GM18502 (cell line): Measurements from ENCODE around the gene CREB5.
"Not testable (repeated sequence)": the region's sequence is repeated elsewhere in the genome, so short reads cannot be mapped to it uniquely, and the experiment has no call there.

Experiments used
- ATAC-seq: cut with Tn5 transposase; IDR thresholded peaks from one replicate; pipeline ENCODE4 v1.9.1; 2021; ENCODE audit warnings: mild to moderate bottlenecking; ENCODE audit not compliant: unreplicated experiment, poor library complexity

Gene CREB5, protein sequence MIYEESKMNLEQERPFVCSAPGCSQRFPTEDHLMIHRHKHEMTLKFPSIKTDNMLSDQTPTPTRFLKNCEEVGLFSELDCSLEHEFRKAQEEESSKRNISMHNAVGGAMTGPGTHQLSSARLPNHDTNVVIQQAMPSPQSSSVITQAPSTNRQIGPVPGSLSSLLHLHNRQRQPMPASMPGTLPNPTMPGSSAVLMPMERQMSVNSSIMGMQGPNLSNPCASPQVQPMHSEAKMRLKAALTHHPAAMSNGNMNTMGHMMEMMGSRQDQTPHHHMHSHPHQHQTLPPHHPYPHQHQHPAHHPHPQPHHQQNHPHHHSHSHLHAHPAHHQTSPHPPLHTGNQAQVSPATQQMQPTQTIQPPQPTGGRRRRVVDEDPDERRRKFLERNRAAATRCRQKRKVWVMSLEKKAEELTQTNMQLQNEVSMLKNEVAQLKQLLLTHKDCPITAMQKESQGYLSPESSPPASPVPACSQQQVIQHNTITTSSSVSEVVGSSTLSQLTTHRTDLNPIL

DNA sequence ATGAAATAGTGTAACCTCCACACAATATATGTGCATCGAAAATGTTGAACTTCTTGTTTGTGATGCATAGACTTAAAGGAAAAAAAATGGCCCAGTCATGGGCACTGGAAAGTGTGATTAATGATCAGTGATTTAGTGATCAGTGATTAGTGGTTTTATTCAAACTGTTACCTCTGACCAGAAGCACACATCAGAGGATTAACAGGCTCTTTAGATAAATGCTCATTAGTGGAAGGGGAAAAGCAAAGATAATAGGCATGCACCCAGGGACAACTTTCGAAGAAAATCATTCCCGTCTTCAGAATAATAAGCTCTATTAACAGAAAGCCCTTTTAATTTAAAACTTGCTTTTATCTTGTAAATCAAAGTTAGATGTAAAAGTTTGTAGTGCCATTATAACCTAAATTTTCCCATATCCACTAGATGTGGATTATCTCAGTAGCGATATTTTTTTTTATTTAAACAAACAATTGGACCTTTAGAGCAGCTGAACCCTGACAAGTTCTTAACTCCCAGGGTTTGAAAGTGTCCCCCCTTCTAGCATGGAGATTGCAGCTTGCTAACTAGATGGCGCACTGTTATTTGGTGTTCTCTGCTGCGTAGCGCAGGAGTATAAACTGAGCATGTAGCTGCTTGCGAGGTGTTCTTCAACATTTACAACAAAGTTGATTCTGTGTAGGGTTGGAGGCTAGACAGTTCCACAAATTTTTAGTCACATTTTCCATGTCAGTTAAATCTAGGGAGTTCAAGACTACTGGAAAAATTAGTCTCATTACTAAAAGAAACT lies at the start of gene CREB5:
CREB5 (plus strand) TSS at position 643 of the 787 bp plus-strand sequence. CDS start 397 bp downstream, outside the sequence.
- ATAC-seq, result no peak

DNA sequence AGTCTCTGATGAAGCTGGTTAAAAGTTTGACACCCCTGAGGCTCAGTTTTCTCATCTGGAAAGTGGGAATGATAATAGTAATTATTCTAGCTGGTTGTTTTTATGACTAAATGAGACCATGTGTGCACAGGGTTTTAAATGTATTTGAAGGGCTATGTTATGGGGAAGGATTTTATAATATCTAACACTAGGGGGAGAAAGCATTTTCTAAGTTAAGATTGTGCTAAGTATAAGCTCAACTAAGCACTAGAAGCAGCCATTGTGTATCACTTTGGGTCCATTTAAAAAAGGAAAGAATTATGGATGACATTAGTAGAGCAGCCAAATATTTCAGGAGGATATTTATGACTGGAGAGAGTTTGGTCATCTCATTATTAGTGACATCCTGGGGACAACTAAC lies 49.5 kb upstream of the CREB5 start:
- ATAC-seq, result no peak

DNA sequence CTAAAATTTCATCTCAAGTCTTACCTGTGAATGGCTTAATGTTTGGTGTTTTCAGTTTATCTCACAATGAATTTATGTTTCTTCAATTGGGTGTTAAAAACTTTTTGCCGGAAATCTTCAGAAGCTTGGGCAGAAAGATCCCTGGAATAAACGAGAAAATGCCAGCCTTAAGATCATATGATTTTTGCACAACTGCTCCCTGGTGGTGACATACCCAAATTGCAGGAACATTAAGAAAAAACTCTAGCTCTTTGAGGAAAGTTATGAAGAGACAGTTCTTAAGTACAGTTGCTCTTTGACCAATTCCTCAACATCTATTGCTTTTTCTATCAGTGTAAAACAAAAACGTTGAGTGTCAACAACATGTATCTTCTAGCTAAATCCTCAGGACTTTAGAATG lies 48.2 kb upstream of the CREB5 start:
- ATAC-seq, result no peak

DNA sequence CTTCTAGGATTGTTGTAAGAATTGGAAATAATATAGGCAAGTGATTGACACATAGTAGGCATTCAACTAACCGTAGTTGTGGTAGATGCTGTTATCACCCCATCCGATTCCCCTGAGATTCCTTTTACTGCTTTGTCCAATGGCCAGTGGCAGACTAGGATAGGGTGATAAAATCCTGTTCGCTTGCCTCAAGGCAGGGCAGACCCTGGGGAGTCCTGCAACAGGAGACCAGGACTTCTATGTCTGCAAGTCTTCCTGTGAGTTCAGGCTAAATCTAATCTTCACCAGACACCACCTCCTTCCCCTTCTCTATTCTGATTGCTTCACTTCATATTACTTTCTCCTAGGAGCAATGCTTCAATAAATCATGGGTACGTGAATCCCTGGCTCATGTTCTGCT lies 42.8 kb upstream of the CREB5 start:
- no peak for ATAC-seq

DNA sequence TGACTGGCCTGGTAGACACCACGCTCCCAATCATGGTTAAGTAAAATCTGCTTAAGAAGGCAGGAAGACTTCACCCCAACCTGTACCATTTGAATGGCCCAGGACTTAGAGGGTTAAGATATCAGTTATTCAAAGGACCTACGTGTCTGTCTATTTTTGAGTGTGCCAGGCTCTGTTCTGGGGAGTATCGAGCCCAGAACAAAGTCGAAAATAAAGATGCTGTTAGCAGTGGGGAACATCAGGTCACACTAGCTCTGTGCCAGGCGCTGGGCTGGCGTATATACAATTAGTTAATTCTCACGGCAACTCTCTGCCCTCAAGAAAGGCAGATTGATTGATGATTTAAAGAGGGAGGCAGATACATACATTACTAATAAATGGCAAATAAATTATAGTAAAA lies 40.5 kb upstream of the CREB5 start:
- ATAC-seq, result no peak

DNA sequence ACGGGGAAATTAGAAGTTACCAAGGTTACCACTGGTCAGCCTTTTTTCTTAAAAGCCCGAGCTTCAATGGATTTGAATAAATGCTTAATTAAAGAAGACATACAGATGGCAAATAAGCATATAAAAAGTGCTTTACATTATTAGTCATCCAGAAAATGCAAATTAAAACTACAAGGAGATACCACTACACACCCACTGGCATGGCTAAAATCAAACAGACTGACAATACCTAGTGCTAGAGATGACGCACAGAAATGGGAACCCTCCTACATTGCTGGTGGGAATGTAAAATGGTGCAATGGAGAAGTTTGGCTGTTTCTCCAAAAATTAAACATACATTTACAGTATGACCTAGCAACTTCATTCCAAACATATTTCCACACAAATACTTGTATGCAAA lies 38.3 kb upstream of the CREB5 start:
- ATAC-seq, result no peak

DNA sequence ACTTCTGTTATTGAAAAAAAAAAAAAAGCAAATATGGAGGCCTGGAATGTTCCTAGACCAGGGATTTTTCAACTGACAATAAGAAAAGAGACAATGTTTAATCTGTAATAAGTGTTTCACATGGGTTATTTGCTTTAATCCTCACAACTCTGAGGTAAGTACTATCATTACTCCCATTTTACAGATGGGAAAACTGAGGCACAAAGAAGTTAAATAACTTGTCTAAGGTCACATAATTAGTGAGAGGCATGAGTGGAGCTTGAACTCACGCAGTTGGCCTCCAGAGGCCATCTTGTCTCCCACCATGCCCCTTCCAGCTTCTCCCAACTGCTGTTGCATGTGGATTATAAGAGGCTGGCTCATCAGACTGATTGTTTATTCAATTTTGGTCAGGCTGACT lies 36.6 kb upstream of the CREB5 start:
- no peak for ATAC-seq

DNA sequence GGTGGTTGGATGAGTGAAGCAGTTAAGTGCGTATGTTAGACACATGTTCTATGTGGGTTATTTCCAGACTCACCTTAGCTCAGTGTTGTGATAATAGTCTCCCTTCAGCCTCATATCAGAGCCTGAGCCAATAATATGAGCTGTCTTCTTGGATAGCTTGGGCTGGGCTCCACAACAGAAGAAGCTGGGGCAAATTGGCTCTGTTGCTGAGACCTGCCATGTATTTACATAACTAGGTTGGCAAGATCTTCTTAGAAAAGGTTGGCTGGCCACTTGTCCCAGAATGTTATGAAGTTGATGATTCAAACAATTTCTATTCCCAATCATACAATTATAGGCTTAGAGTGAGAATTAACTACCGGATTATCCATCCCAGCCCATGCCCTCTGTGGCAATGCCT lies 35.7 kb upstream of the CREB5 start:
- ATAC-seq, result no peak

DNA sequence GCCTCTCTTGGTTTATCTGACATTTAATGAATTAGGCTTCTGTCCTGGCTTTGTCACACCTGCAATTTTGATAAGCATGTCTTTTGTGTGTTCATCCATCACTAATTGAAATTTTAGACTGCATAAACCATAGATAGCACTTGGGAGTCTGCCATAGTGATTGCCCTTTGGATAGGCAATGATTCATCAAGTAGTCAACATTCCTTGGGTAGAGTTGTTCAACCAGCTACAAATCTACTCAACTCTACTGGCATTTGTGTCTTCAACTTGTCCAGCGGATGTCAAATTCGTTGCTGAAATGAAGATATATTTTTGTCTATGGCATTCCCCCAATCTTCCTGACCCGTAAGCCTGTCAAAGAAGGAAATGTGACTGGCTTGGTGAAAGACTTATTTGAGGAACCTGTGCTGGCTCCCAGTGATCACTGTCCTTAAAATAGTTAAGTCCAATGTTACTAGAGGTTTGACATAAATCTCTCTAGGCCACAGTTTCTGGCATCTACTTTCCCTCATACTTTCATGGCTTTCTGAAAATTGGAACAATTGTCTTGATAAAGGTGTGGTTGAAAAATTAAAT lies 33.7 kb upstream of the CREB5 start:
- no peak for ATAC-seq

DNA sequence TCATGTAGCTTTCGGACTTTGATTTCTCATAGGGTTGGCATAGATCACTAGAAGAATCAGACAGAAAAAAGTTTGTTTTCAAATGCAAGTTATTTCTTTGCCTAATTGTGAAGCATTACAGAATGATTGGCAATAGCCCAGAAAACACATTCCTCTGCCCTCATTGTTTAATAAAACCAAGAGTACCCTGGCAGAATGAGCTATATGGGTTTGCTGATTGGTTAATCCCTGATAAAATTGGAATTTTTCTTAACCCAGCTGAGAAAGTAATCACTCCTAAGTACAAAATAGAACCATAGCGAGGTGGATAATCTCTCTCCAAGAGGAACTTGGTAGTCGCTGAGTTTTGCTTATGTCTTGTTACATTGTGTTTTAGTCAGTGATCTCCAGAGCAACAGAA lies 30.9 kb upstream of the CREB5 start:
- no peak for ATAC-seq

DNA sequence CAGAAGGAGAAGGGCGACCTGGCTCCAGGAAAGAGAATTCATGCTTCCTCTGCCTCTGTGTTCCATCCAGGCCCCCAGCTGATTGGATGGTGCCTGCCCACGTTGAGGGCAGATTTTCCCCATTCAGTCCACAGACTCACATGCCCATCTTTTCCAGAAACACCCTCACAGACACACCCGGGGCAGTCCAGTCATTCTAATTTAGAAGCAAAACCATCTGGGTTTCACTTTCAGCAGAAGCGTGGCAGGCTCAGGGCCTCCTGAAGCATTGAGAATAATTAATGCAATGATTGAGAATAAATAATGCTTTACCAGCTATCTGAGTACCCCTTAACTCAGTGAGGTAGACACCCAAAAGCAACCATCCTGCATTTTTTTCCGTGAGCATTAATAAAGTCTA lies 30.2 kb upstream of the CREB5 start:
- no peak for ATAC-seq

DNA sequence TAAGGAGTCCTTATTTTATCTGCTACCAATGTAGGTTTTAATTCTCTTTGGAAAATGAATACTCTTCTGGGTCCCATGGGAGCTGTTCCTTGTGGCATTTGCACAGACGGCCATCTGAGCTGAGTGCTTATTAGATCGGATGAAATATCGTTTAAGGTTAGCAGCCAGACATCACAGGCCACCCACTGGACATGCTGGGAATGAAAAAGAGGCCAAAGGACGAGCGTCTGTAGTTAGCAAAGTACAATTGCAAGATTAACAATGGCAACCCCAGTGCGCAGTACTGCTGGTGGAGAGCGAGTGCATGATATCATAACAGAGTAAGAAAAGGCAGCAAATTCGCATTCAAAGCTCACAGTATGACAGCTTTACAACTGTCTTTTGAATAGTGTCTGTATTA lies 28.3 kb upstream of the CREB5 start:
- no peak for ATAC-seq

DNA sequence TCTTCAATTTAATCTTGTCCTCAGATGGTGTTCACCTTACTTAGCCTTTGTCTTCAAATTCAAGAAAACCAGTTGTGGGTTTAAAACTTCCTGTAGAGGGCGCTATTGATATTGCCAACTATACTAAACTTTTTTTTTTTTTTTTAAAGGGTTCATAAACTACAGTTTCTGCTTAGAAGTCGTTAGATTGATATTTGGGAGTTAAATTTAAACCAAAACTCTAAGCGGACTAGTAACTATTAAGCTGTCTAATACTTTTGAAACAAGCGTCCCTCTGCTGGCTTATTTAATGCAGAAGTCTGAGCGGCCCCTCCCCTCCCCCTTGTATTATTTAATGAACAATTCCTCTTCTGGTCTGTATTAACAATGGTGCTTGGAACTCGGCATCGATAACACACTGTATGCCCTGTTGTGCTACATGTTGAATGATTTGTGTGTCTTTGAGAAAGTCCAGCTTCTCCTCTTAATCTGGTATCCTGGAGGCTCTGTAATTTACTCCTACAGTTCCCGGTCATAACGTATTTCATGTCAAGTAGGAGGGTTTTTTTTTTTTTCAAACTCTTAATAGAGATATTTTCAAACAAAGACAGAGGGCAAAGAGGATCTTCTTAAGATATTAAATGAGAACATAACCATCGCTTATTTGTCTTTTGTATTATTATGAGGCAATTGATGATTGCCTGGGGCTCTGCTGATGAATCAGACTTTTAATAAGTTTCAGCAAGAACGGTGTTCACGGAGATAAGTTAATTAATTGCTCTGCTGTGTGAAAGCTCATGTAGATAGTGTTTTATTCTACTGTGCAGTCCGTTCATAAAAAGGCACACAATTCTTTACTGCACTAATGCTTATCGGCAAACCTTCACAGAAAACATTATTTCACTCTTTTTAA lies 22.6 kb upstream of the CREB5 start:
- no peak for ATAC-seq

DNA sequence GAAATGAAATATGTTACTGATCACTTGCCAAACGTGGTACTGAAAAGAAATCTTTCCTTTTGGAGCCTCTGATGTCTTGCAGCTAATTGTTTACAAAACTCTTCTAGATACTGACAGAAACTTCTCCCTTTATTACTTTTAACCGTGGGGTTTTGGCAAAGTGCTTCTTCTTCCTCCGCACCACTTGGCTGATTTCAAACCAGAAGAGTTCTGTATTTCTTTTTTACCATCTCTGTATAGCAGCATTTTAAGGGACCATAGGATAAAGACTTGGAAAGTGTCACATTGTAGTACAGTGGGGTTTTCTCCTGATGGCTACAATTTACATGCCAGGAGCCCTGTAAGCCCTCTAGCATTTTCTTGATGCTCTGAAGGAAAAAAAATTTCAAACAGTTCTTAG lies 21.9 kb upstream of the CREB5 start:
- no peak for ATAC-seq

DNA sequence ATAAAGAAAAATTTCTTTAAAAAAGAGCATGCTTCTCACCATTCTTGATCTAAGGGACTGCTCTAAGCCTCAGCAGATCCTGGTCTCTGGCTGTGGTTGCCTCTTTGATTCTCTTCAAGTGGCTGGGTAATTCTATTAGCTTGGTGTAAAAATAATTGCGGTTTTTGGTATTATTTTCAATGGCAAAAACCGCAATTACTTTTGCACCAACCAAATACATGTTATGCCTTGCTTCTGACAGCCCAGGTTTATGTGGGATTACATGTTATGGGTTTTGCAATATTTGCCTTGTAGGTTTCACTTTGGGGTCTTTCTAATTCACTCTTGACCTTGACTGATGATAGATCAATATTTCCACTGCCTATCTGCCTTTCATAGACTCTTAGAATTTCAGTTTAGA lies 20.0 kb upstream of the CREB5 start:
- no peak for ATAC-seq

DNA sequence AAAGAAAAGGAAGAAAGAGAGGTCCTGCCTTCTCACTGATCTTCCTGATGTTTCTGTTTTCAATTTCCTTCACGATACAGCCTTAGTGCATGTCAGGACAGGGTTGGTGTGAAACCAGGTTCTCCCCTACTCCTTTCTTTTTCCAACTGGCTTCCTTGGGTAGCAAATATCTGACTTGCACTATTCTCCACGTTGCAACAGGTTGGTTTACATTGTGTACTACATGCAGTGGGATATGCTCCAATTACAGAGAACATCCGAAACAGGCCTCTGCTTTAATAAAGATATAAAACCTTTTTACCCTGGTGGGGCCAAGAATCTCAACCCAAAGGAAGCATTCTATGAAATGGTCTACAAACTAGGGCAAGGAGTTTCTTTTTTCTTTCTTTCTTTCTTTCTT lies 16.9 kb upstream of the CREB5 start:
- ATAC-seq, result no peak

DNA sequence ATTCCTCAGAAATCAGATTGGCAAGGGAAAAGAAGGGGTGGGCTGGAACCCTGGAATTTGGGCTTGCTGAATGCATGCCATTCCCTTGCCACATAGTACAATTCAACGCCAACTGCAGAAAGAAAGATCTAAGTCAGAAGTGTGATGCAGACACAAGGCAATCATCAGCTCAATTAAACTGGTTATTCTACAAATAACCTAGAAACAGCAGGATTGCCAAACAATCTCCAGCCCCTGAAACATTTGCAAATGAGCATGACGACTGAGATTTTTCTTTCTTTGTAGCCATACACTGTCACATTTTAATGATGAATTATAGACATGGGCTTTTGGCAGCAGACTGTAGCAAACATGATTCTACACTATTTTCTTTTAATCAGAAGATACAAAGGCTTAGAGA lies 16.5 kb upstream of the CREB5 start:
- no peak for ATAC-seq

DNA sequence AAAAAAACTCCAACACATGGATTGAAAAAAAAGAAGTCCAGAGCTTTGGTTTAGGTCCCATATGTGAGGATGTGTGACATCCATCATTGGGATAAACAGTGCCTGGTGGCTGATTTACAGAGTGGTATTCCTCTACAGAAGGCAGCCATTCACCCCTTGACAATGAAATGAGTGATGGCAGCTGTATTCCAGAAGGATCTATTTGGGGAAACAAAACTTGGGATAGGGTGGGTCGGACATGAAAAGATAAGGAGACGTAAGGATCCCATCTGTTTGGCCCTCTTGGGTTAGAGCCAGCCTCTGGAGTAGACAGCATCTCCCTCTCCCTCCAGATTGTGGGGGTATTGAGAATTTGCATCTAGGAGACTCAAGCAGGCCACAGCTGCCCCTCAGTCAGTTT lies 15.2 kb upstream of the CREB5 start:
- ATAC-seq, result no peak

DNA sequence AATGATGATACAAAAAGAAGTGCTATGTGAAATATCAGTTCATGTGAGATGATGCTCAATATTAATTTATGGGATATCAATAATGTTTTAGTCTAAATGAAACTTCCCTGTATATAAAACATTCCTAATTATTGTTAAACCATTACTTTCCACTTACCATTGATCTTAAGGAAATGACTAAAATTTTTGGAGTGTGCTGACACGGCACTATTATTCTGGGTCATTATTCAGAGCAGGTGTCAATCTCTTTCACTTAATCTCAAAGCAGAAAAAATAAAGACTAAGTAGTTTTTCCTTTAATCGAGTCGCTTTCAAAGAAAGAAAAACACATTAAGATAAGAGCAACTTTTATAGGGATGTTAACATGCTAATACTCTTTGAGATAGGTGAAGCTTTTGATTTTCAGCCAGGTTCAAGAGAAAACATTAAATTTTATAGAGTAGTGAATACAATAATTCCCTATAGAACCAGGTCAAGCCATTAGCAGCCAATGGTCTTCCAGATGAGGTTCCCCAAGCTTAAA lies 11.4 kb upstream of the CREB5 start:
- ATAC-seq, result no peak

DNA sequence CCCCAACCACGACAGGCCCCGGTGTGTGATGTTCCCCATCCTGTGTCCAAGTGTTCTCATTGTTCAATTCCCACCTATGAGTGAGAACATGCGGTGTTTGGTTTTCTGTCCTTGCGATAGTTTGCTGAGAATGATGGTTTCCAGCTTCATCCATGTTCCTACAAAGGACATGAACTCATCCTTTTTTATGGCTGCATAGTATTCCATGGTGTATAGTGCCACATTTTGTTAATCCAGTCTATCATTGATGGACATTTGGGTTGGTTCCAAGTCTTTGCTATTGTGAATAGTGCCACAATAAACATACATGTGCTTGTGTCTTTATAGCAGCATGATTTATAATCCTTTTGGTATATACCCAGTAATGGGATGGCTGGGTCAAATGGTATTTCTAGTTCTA lies 10.8 kb upstream of the CREB5 start:
- ATAC-seq, result not testable (repeated sequence)
